WI38 (cell line): ENCODE data around the gene USP9X.

Experiments
- H3K4me3 ChIP-seq: 2 replicates; pipeline ENCODE4 v1.5.1; 2011; ENCODE audit warnings: low read depth, mild to moderate bottlenecking, control low read depth, low read length
- CTCF ChIP-seq: IDR thresholded peaks from 2 replicates; pipeline ENCODE4 v1.5.1; 2012; ENCODE audit warnings: low read depth, mild to moderate bottlenecking, control low read depth, low read length

The USP9X gene

GRCh38 chrX:41084893-41085511 lies at the start of gene USP9X:
Gene USP9X, plus strand, starts transcription at chrX:41085445. Its CDS starts 38,184 bp downstream, at chrX:41123629.
- TF ChIP-seq CTCF = no peak
- peak within 1 kb of the TSS; percentile 91 for H3K4me3 ChIP-seq

GRCh38 chrX:41035582-41035981 lies 49.7 kb upstream of the USP9X start:
- TF ChIP-seq CTCF = no peak
- H3K4me3 ChIP-seq = no peak overlapping the region

- no peak overlapping the region for H3K4me3 ChIP-seq
- no peak for TF ChIP-seq CTCF
These were observed 48.4 kb upstream of the USP9X start for GRCh38 chrX:41036668-41037326.

- no peak overlapping the region for H3K4me3 ChIP-seq
- TF ChIP-seq CTCF = no peak
These were observed 42.0 kb upstream of the USP9X start for GRCh38 chrX:41043196-41043595.

GRCh38 chrX:41043674-41044345 lies 41.4 kb upstream of the USP9X start:
- peak overlapping the region; percentile 24; the same call in 1 of the 2 replicates for H3K4me3 ChIP-seq
- TF ChIP-seq CTCF = no peak

GRCh38 chrX:41045960-41046567 lies 39.2 kb upstream of the USP9X start:
- no peak overlapping the region for H3K4me3 ChIP-seq
- no peak for TF ChIP-seq CTCF
